Mesothelial cell of epicardium (in vitro differentiated cells): ENCODE measurements around the gene CNIH3. TPM values are rescaled to one million over a fixed set of nuclear protein-coding genes. Genes with fewer than 3 reads are reported as not detected.

ENCODE experiments used
- DNase-seq, 2 experiments: peaks; one replicate each; pipeline ENCODE4 v3.0.0; 2021; ENCODE audit warnings: low spot score in 2 of 2; ENCODE audit not compliant: unreplicated experiment in 2 of 2
- H3K27ac Mint-ChIP-seq: 2 replicates; pipeline ENCODE4 v1.8.0; 2021; ENCODE audit warnings: mixed read lengths
- H3K27me3 Mint-ChIP-seq: 2 replicates; pipeline ENCODE4 v1.8.0; 2021; ENCODE audit warnings: low read depth, mixed read lengths
- H3K36me3 Mint-ChIP-seq: 2 replicates; pipeline ENCODE4 v1.8.0; 2021; ENCODE audit warnings: mixed read lengths
- H3K4me1 Mint-ChIP-seq: 2 replicates; pipeline ENCODE4 v1.8.0; 2021; ENCODE audit warnings: mixed read lengths
- H3K4me3 Mint-ChIP-seq: 2 replicates; pipeline ENCODE4 v1.8.0; 2021; ENCODE audit warnings: mild to moderate bottlenecking, moderate library complexity, mixed read lengths
- H3K9me3 Mint-ChIP-seq: 2 replicates; pipeline ENCODE4 v1.8.0; 2021; ENCODE audit warnings: mixed read lengths
- CTCF ChIP-seq: fragments of 200-600 bp; sonication (generic); IDR thresholded peaks from one replicate; pipeline ENCODE4 v1.5.0; 2021; ENCODE audit warnings: antibody characterized with exemption; ENCODE audit not compliant: unreplicated experiment
- total RNA-seq: library from RNA; stranded (reverse); gene quantifications from 3 replicates; pipeline ENCODE4 v1.2.1, GENCODE V29; 2021

The CNIH3 gene
- total RNA-seq, 1 donor from 2014 or later: 8.3 TPM

GRCh38 chr1:224617410-224618355 lies 1.6 kb downstream of the CNIH3 start:
- no peak for TF ChIP-seq CTCF
- Mint-ChIP-seq H3K4me3 (peak overlapping the region; percentile 59), H3K27me3 (peaks cover 89% of the 10 kb centered on the region), H3K27ac (no peak overlapping the region), H3K36me3 (peaks cover 3% of the 10 kb centered on the region), H3K9me3 (peaks cover 12% of the 10 kb centered on the region), H3K4me1 (peaks cover 17% of the 10 kb centered on the region)
- no peak for DNase-seq

GRCh38 chr1:224619209-224619608 lies 3.1 kb downstream of the CNIH3 start:
- peaks cover 3% of the 10 kb centered on the region for H3K36me3 Mint-ChIP-seq
- DNase-seq: no peak
- TF ChIP-seq CTCF: no peak
- H3K27me3 Mint-ChIP-seq: peaks cover 92% of the 10 kb centered on the region
- H3K4me3 Mint-ChIP-seq: no peak overlapping the region
- H3K27ac Mint-ChIP-seq: no peak overlapping the region
- H3K4me1 Mint-ChIP-seq: peaks cover 22% of the 10 kb centered on the region
- peaks cover 12% of the 10 kb centered on the region for H3K9me3 Mint-ChIP-seq

GRCh38 chr1:224620105-224620504 lies 4.0 kb downstream of the CNIH3 start:
- no peak overlapping the region for H3K4me3 Mint-ChIP-seq
- no peak for TF ChIP-seq CTCF
- no peak overlapping the region for H3K27ac Mint-ChIP-seq
- peaks cover 95% of the 10 kb centered on the region for H3K27me3 Mint-ChIP-seq
- peaks cover 12% of the 10 kb centered on the region for H3K9me3 Mint-ChIP-seq
- H3K36me3 Mint-ChIP-seq: peaks cover 3% of the 10 kb centered on the region
- H3K4me1 Mint-ChIP-seq: peaks cover 22% of the 10 kb centered on the region
- no peak for DNase-seq

GRCh38 chr1:224621813-224622682 lies 5.9 kb downstream of the CNIH3 start:
- Mint-ChIP-seq H3K36me3 (peaks cover 3% of the 10 kb centered on the region), H3K9me3 (peaks cover 12% of the 10 kb centered on the region), H3K4me1 (peaks cover 18% of the 10 kb centered on the region), H3K4me3 (no peak overlapping the region), H3K27ac (no peak overlapping the region), H3K27me3 (peaks cover 81% of the 10 kb centered on the region)
- TF ChIP-seq CTCF: no peak
- no peak for DNase-seq

GRCh38 chr1:224622831-224623230 lies 6.7 kb downstream of the CNIH3 start:
- Mint-ChIP-seq H3K36me3 (peaks cover 3% of the 10 kb centered on the region), H3K27me3 (peaks cover 73% of the 10 kb centered on the region), H3K4me1 (peaks cover 13% of the 10 kb centered on the region), H3K4me3 (no peak overlapping the region), H3K9me3 (peaks cover 12% of the 10 kb centered on the region), H3K27ac (no peak overlapping the region)
- no peak for DNase-seq
- no peak for TF ChIP-seq CTCF
